ENCODE results near the gene PRIMA1. TPM values are rescaled to one million over a fixed set of nuclear protein-coding genes. Genes with fewer than 3 reads are reported as not detected.

PRIMA1 gene
- total RNA-seq, 1 experiment from 2014 or later: 4.9 TPM

GRCh38 chr14:93748208-93749075 is 39.8 kb downstream of the PRIMA1 start (continued):
- TF ChIP-seq ZNF416 (CRISPR knock-in tag; IDR thresholded peaks at IDR 0.05) (no peak), ATF6 (CRISPR knock-in tag; IDR thresholded peaks at IDR 0.05) (no peak)

GRCh38 chr14:93747560-93747959 is 40.7 kb downstream of the PRIMA1 start:
- ATAC-seq (no peak), DNase-seq (ENCODE audit: low spot score) (no peak)
- peaks cover 25% of the 10 kb centered on the region for H3K4me1 Mint-ChIP-seq
- POLR2A ChIA-PET: no interaction called here
- H3K4me3 Mint-ChIP-seq: no peak overlapping the region
- CTCF ChIA-PET: no interaction called here
- H3K9me3 Mint-ChIP-seq: peaks cover 5% of the 10 kb centered on the region
- no peaks in the 10 kb centered on the region for H3K27me3 Mint-ChIP-seq (ENCODE audit: low read depth)
- peak overlapping the region; percentile 35 for H3K27ac Mint-ChIP-seq
- no peak for TF ChIP-seq FOXP1 (CRISPR knock-in tag; IDR thresholded peaks at IDR 0.05; ENCODE audit: borderline replicate concordance)
- no peak for TF ChIP-seq TCF7 (CRISPR knock-in tag; IDR thresholded peaks at IDR 0.05; ENCODE audit: low read depth)
- TF ChIP-seq CREM (CRISPR knock-in tag; IDR thresholded peaks at IDR 0.05): no peak
- no peak for TF ChIP-seq ZNF317 (CRISPR knock-in tag; IDR thresholded peaks at IDR 0.05; ENCODE audit: borderline replicate concordance, low read depth)
- TF ChIP-seq, protein P1, sequence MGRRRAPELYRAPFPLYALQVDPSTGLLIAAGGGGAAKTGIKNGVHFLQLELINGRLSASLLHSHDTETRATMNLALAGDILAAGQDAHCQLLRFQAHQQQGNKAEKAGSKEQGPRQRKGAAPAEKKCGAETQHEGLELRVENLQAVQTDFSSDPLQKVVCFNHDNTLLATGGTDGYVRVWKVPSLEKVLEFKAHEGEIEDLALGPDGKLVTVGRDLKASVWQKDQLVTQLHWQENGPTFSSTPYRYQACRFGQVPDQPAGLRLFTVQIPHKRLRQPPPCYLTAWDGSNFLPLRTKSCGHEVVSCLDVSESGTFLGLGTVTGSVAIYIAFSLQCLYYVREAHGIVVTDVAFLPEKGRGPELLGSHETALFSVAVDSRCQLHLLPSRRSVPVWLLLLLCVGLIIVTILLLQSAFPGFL (CRISPR knock-in tag; IDR thresholded peaks at IDR 0.05; ENCODE audit: borderline replicate concordance): no peak
- no peak for TF ChIP-seq GRHL2 (CRISPR knock-in tag; IDR thresholded peaks at IDR 0.05; ENCODE audit: insufficient replicate concordance, severe bottlenecking)
- no peak for TF ChIP-seq ZNF671 (CRISPR knock-in tag; IDR thresholded peaks at IDR 0.05)
- no peak for TF ChIP-seq JUN (CRISPR knock-in tag; IDR thresholded peaks at IDR 0.05)
- no peak for TF ChIP-seq E2F1 (CRISPR knock-in tag; IDR thresholded peaks at IDR 0.05)
- TF ChIP-seq, protein P2, sequence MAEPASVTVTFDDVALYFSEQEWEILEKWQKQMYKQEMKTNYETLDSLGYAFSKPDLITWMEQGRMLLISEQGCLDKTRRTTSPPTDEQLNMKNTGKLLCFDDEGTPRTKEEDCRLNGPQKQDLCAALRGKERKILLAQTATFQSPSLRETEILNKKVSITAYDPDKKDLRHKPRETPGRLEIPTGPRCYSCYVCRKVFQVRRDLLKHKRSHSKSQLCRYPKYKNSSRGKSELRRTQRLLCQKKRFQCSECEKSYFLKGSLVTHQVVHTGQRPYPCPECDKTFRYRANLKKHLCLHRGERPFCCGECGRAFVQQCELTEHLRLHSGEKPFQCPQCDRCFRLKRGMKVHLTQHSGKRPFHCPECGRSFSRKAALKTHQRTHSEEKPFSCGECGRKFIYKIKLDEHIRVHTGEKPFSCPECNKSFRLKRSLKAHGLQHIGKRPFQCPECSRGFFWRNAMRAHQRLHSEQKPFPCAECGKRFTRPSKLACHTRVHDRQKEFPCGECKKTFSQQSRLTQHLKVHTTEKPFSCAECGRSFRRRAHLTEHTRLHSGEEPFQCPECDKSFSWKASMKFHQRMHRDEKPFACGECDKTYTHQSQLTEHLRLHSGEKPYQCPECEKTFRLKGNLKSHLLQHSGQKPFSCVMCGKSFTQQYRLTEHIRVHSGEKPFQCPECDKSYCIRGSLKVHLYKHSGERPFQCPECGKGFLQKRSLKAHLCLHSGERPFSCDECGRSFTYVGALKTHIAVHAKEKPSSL (CRISPR knock-in tag; conservative IDR thresholded peaks at IDR 0.05): no peak
- TF ChIP-seq TEAD4 (CRISPR knock-in tag; IDR thresholded peaks at IDR 0.05): no peak
- TF ChIP-seq ZNF121 (CRISPR knock-in tag; IDR thresholded peaks at IDR 0.05): no peak
- no peak for TF ChIP-seq ZNF423 (CRISPR knock-in tag; IDR thresholded peaks at IDR 0.05)
- TF ChIP-seq ZMAT4 (CRISPR knock-in tag; IDR thresholded peaks at IDR 0.05): no peak
- no peak for TF ChIP-seq ZBTB21 (CRISPR knock-in tag; IDR thresholded peaks at IDR 0.05; ENCODE audit: borderline replicate concordance)
- no peaks in the 10 kb centered on the region; the same call in 1 of the 2 replicates for H3K36me3 Mint-ChIP-seq
